CD4-positive, alpha-beta memory T cell (primary cell): ENCODE data around the gene SPATA2. TPM values are rescaled to one million over a fixed set of nuclear protein-coding genes. Genes with fewer than 3 reads are reported as not detected.

Experiments
- CTCF ChIA-PET: fragments of 350-600 bp; sonication (Branson Sonifier 250); formaldehyde crosslinking; loops from one replicate; lab custom pipeline; 2021; ENCODE audit warnings: inconsistent platforms; ENCODE audit not compliant: partially characterized antibody; lab: Charles Lee
- POLR2A ChIA-PET: fragments of 350-600 bp; sonication (Branson Sonifier 250); formaldehyde crosslinking; loops from one replicate; lab custom pipeline; 2021; ENCODE audit not compliant: partially characterized antibody; lab: Charles Lee
- DNase-seq, 5 donors: peaks; one replicate each; pipeline versions ENCODE4 v3.0.0 to v3.0.0-alpha.2; 2020 to 2022; ENCODE audit warnings: mixed read lengths in 1 of 5
- H3K27ac ChIP-seq: one replicate; pipeline ENCODE4 v1.7.0; 2013; ENCODE audit warnings: low read depth, low read length
- H3K27me3 ChIP-seq: 2 replicates; pipeline ENCODE4 v1.7.0; 2013; ENCODE audit warnings: mild to moderate bottlenecking, low read length, moderate library complexity; ENCODE audit not compliant: insufficient read depth
- H3K36me3 ChIP-seq: 2 replicates; pipeline ENCODE4 v1.7.0; 2013; ENCODE audit warnings: mild to moderate bottlenecking, low read length, moderate library complexity; ENCODE audit not compliant: insufficient read depth
- H3K4me1 ChIP-seq: 2 replicates; pipeline ENCODE4 v1.7.0; 2013; ENCODE audit warnings: mild to moderate bottlenecking, low read length, moderate library complexity; ENCODE audit not compliant: insufficient read depth
- H3K4me3 ChIP-seq, 2 donors: one replicate each; pipeline ENCODE4 v1.7.0; 2013; ENCODE audit warnings: low read length in 2 of 2, mild to moderate bottlenecking in 1 of 2
- H3K9me3 ChIP-seq, 2 donors: one replicate each; pipeline ENCODE4 v1.7.0; 2013; ENCODE audit warnings: low read length in 2 of 2, control low read depth in 1 of 2; ENCODE audit not compliant: control insufficient read depth in 1 of 2
- H3K27ac Mint-ChIP-seq, 7 donors: one replicate each; pipeline ENCODE4 v1.8.0; 2020 to 2021; ENCODE audit warnings: mixed read lengths in 7 of 7, mild to moderate bottlenecking in 6 of 7, inconsistent platforms in 3 of 7, moderate library complexity in 3 of 7
- H3K27me3 Mint-ChIP-seq, 2 donors: one replicate each; pipeline ENCODE4 v1.8.0; 2020 to 2021; ENCODE audit warnings: mixed read lengths in 2 of 2
- H3K36me3 Mint-ChIP-seq, 2 donors: one replicate each; pipeline ENCODE4 v1.8.0; 2020 to 2021; ENCODE audit warnings: mixed read lengths in 2 of 2, inconsistent platforms in 1 of 2, mild to moderate bottlenecking in 1 of 2
- H3K4me1 Mint-ChIP-seq, 4 donors: one replicate each; pipeline ENCODE4 v1.8.0; 2020 to 2021; ENCODE audit warnings: mixed read lengths in 4 of 4, mild to moderate bottlenecking in 1 of 4
- H3K4me3 Mint-ChIP-seq, 8 donors: one replicate each; pipeline ENCODE4 v1.8.0; 2020 to 2021; ENCODE audit warnings: mixed read lengths in 8 of 8, mild to moderate bottlenecking in 7 of 8, moderate library complexity in 6 of 8, inconsistent platforms in 3 of 8
- H3K9me3 Mint-ChIP-seq, 8 donors: one replicate each; pipeline ENCODE4 v1.8.0; 2020 to 2021; ENCODE audit warnings: mixed read lengths in 8 of 8, mild to moderate bottlenecking in 5 of 8, inconsistent platforms in 3 of 8, moderate library complexity in 1 of 8
- intact Hi-C: fragments of 100-400 bp; cut with micrococcal nuclease; formaldehyde crosslinking; loops from one replicate; pipeline ENCODE4 v1.15.1; 2023
- polyA plus RNA-seq, 2 donors: library from polyadenylated mRNA; unstranded; fragments of 300-500 nt; fragmentation: Illumina TruSeq; gene quantifications; one replicate each; pipeline ENCODE4 v1.2.3, GENCODE V29; 2021
- total RNA-seq, 2 experiments: library from RNA; stranded (reverse); gene quantifications; one replicate each; pipeline ENCODE4 v1.2.3, GENCODE V29; 2021

The SPATA2 gene
- total and polyA plus RNA-seq, 4 experiments from 2014 or later: 2.6 to 9.3 (median 7.8) TPM

DNA sequence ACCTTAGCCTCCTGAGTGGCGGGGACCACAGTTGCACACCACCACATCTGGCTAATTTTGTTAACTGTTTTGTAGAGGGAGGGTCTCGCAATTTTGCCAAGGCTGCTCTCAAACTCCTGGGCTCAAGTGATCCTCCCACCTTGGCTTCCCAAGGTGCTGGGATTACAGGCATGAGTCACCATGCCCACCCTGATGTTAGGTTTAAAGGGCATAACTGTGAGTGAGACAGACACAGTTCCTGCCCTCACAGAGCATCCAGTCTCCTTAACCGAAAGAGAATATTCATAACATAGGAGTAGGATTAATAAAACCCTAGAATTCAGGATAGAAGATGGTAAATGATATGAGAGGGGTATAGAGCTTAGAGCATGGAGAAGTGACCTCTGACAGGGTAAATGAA, 3.1 kb upstream of the SPATA2 start:
- H3K4me3 Mint-ChIP-seq: no peak overlapping the region
- POLR2A ChIA-PET: no interaction called here

DNA sequence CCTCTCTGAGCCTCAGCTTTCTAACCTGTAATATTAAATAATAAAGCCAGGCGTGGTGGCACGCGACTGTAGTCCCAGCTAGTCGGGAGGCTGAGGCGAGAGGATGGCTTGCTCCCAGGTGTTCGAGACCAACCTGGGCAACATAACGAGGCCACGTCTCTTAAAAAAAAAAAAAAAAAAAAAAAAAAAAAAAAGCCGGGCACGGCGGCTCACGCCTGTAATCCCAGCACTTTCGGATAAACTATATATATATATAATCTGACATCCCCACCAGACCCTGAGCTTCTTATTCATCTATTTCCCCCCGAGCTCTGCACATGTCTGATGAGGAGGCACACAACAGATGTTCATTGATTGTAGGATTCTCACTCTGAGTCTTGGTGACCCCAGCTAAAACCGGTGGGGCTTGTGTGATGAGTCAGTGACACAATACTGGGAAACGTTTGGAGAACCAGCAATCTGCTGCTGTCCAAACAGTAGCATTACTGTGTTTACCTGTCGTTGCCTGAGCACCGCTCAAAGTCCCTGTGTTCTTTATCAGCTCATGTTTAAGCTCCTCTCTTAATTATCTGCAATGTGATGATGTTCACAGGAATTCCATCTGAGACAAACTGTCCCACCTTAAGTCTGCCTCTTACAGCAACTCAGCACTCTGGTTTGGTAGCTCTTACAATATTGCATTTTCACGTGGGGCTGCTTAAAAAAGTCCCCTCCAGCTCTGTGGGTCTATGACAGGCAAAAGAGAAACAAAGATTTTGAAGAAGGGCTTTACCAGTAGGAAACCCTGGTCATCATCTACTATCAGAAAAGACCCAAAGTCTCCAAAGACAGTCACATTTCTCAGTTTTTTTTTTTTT, 1.0 kb upstream of the SPATA2 start:
- CTCF ChIA-PET: interaction anchor here (0.7 to 3.1 kb wide), 7 partner anchors 12 to 269 kb away, joined by 3 to 17 read pairs (median 4); partner anchors contain the start of genes RNF114 and SLC9A8

More for the DNA sequence above, 3.1 kb upstream of the SPATA2 start:
- H3K4me1 Mint-ChIP-seq: peaks cover 15 to 34% (median 23%) of the 10 kb centered on the region in 4 donors
- H3K36me3 ChIP-seq: no peaks in the 10 kb centered on the region
- H3K27me3 ChIP-seq: no peaks in the 10 kb centered on the region
- CTCF ChIA-PET: no interaction called here
- peaks cover 0 to 14% of the 10 kb centered on the region in 2 donors for H3K36me3 Mint-ChIP-seq
- H3K9me3 Mint-ChIP-seq: peaks cover 0 to 3% (median 0%) of the 10 kb centered on the region in 8 donors
- H3K27me3 Mint-ChIP-seq: peaks cover 0 to 2% of the 10 kb centered on the region in 2 donors
- peaks cover 24% of the 10 kb centered on the region for H3K4me1 ChIP-seq
- no peak overlapping the region for H3K4me3 ChIP-seq
- no peak overlapping the region for H3K27ac ChIP-seq
- no peaks in the 10 kb centered on the region for H3K9me3 ChIP-seq
- no peak for DNase-seq
- intact Hi-C loops: loop anchor here (10.0 kb wide), 1 partner anchor 204 kb away; the partner anchor contains the start of gene B4GALT5
- peak overlapping the region in 1 of 7 donors; percentile 30 for H3K27ac Mint-ChIP-seq

DNA sequence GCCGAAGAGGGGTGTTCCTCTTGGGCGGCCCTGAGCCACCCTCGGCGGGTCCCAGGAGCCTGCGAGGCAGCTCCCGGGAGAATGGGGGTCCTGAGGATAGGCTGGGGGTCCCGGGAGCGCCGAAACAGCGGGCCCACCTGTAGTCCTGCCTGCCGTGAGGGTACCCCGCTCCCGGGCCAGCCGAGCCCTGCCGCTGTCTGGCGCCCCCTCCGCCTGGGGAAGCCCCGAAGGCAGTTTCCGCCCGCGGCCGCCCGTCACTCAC, 280 bp downstream of the SPATA2 start:
- no peaks in the 10 kb centered on the region for H3K27me3 ChIP-seq
- ChIA-PET CTCF (interaction anchor here (1.2 to 3.1 kb wide), 5 partner anchors 11 to 69 kb away, joined by 3 to 17 read pairs (median 5); partner anchors contain the start of gene RNF114), POLR2A (interaction anchor here (5.2 kb wide), 1 partner anchor 21 kb away, joined by 48 read pairs; the partner anchor contains the start of gene RNF114)
- intact Hi-C loops: loop anchor here (1.0 to 10.0 kb wide), 6 partner anchors 13 to 637 kb away; partner anchors contain the start of genes B4GALT5, RNF114, SLC9A8 and ZNFX1
- peak overlapping the region; percentile 97 for H3K27ac ChIP-seq
- peak overlapping the region; percentile 85 to 99 for H3K4me3 ChIP-seq
- Mint-ChIP-seq H3K36me3 (peaks cover 0 to 21% of the 10 kb centered on the region in 2 donors), H3K27ac (peak overlapping the region; percentile 95 to 100 (median 100)), H3K4me3 (peak overlapping the region; percentile 82 to 99 (median 99)), H3K27me3 (peaks cover 0 to 2% of the 10 kb centered on the region in 2 donors), H3K9me3 (peaks cover 0 to 3% (median 0%) of the 10 kb centered on the region in 8 donors), H3K4me1 (peaks cover 20 to 47% (median 33%) of the 10 kb centered on the region in 4 donors)
- peaks cover 6% of the 10 kb centered on the region for H3K36me3 ChIP-seq
- H3K4me1 ChIP-seq: peaks cover 24% of the 10 kb centered on the region
- DNase-seq: no peak
- H3K9me3 ChIP-seq: no peaks in the 10 kb centered on the region

More for the DNA sequence above, 1.0 kb upstream of the SPATA2 start:
- Mint-ChIP-seq H3K4me1 (peaks cover 18 to 47% (median 30%) of the 10 kb centered on the region in 4 donors), H3K4me3 (peak overlapping the region; percentile 98 to 99 (median 99)), H3K27ac (peak overlapping the region; percentile 98 to 100 (median 100)), H3K9me3 (peaks cover 0 to 3% (median 0%) of the 10 kb centered on the region in 8 donors), H3K27me3 (peaks cover 0 to 2% of the 10 kb centered on the region in 2 donors), H3K36me3 (peaks cover 0 to 16% of the 10 kb centered on the region in 2 donors)
- H3K27me3 ChIP-seq: no peaks in the 10 kb centered on the region
- peaks cover 24% of the 10 kb centered on the region for H3K4me1 ChIP-seq
- POLR2A ChIA-PET: interaction anchor here (0.6 to 5.2 kb wide), 4 partner anchors 9 to 103 kb away, joined by 3 to 48 read pairs (median 3); partner anchors contain the start of genes RNF114 and SLC9A8
- no peak for DNase-seq
- peak overlapping the region; percentile 85 to 99 for H3K4me3 ChIP-seq
- peak overlapping the region; percentile 97 for H3K27ac ChIP-seq
- no peaks in the 10 kb centered on the region for H3K36me3 ChIP-seq
- intact Hi-C loops: loop anchor here (10.0 kb wide), 1 partner anchor 202 kb away; the partner anchor contains the start of gene B4GALT5
- H3K9me3 ChIP-seq: no peaks in the 10 kb centered on the region

DNA sequence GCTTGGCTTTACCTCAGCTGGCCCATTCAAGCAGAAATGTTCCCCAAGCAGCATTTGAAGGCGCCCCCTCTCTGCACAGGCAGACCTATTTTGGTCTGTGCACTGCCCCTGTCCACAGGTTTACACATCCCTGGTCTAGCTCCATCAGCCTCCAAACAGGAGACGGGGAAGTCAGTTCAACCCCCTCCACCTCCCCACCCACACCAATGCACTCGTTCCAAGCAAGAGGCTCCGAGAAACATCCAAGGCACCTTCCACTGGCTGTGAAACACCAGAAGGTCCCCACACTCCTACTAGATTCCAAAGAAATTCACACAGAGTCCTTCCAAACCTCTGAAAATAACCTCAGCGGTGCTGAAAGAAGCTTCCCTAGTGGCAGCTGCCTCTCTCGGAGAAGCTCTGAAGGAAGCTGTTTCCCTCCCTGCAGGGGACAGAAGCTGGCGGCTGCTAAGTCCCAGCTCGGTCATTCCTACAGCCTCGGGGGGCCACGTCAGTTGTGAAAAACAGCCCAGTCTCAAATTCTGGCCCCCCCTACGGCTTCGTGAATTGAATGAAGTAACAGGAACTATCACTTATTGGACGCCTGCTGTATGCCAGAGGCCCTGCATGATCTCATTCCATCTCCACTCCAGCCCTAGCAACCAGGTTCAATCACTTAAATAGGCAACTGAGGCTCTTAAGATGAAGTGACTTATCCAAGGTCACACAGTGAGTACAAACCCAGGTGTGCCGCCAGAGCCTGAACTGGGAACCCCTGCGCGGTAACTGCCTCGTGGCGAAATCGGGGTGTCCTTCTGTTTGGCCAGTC, 815 bp downstream of the SPATA2 start:
- H3K4me3 ChIP-seq: peak overlapping the region; percentile 85 to 99
- Mint-ChIP-seq H3K36me3 (peaks cover 3 to 24% of the 10 kb centered on the region in 2 donors), H3K27ac (peak overlapping the region; percentile 95 to 100 (median 100)), H3K4me1 (peaks cover 20 to 47% (median 33%) of the 10 kb centered on the region in 4 donors), H3K27me3 (peaks cover 0 to 2% of the 10 kb centered on the region in 2 donors), H3K9me3 (peaks cover 0 to 3% (median 0%) of the 10 kb centered on the region in 8 donors), H3K4me3 (peak overlapping the region; percentile 82 to 99 (median 99))
- H3K4me1 ChIP-seq: peaks cover 24% of the 10 kb centered on the region
- peaks cover 11% of the 10 kb centered on the region for H3K36me3 ChIP-seq
- peak in 4 of 5 donors; percentile 8 to 65 (median 22) for DNase-seq
- no peaks in the 10 kb centered on the region for H3K27me3 ChIP-seq
- intact Hi-C loops: loop anchor here (1.0 to 10.0 kb wide), 6 partner anchors 14 to 636 kb away; partner anchors contain the start of genes B4GALT5, RNF114, SLC9A8 and ZNFX1
- H3K9me3 ChIP-seq: no peaks in the 10 kb centered on the region
- ChIA-PET POLR2A (interaction anchor here (0.9 to 5.2 kb wide), 2 partner anchors 22 to 733 kb away, joined by 3 to 48 read pairs; partner anchors contain the start of gene RNF114), CTCF (interaction anchor here (0.6 to 3.1 kb wide), 6 partner anchors 10 to 69 kb away, joined by 3 to 17 read pairs (median 4); partner anchors contain the start of gene RNF114)
- H3K27ac ChIP-seq: peak overlapping the region; percentile 97

DNA sequence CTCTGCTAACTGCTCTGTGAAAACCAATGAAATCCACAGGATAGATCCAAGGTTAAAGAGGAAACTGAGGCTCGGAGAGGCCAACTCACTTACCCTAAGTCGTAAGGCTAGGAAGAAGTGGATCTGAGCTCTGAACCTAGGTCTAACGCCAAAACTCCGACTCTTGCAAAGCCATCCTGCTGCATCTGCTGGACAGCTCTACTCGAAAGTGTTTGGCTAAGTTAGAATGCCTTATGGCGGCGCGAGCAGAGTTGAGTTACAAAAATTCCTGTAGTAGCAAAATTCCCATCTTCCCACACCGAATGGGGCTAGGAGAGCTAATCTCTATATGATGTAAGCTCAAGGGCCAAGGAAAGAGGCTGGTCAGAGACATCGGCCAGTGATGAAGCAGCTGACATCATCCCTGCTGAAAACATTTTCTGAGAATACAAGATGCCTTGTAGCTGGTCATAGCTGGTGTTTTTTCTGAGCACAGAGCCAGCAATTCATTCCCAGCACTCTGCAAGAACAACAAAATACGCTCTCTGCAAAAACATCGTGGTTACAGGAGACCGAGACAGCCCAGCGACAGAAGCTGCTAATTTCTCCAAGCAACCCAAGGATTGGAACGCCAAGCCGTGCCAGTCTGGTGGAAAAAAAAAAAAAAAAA, 1.8 kb downstream of the SPATA2 start:
- Histone ChIP-seq H3K4me3 (no peak overlapping the region), H3K27ac (no peak overlapping the region), H3K27me3 (no peaks in the 10 kb centered on the region), H3K36me3 (peaks cover 13% of the 10 kb centered on the region), H3K9me3 (no peaks in the 10 kb centered on the region), H3K4me1 (peaks cover 24% of the 10 kb centered on the region)
- Mint-ChIP-seq H3K27me3 (no peaks in the 10 kb centered on the region), H3K27ac (peak overlapping the region; percentile 95 to 100 (median 100)), H3K4me1 (peaks cover 20 to 47% (median 34%) of the 10 kb centered on the region in 4 donors), H3K9me3 (peaks cover 0 to 3% (median 0%) of the 10 kb centered on the region in 8 donors), H3K4me3 (peak overlapping the region; percentile 42 to 99 (median 98)), H3K36me3 (peaks cover 4 to 26% of the 10 kb centered on the region in 2 donors)
- DNase-seq: no peak
- POLR2A ChIA-PET: interaction anchor here (0.9 to 5.2 kb wide), 2 partner anchors 23 to 732 kb away, joined by 3 to 48 read pairs; partner anchors contain the start of gene RNF114
- intact Hi-C loops: loop anchor here (10.0 kb wide), 1 partner anchor 199 kb away; the partner anchor contains the start of gene B4GALT5
- CTCF ChIA-PET: interaction anchor here (0.9 to 3.1 kb wide), 7 partner anchors 10 to 68 kb away, joined by 3 to 17 read pairs (median 4); partner anchors contain the start of gene RNF114

DNA sequence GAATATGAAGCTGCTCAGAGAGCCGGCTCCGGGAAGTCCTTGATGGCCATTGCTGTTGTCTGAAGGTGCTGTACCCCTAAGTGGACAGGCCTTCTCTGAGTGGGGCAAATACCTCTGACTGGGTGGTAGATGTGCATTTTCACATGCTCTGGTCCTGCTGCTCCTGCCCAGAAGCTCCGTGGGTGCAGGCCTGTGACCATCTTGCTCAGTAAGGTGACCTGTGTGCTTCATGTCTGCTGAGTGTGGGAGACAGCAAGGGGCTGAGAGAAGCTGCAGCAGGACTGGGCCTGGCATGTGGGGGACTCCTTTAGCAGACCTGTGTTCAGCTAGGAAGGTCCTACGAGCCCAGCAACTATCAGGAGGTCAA, 5.0 kb downstream of the SPATA2 start:
- H3K4me1 ChIP-seq: peaks cover 14% of the 10 kb centered on the region
- peaks cover 33% of the 10 kb centered on the region for H3K36me3 ChIP-seq
- Mint-ChIP-seq H3K27ac (peak overlapping the region in 3 of 7 donors; percentile 19 to 58 (median 48)), H3K9me3 (no peaks in the 10 kb centered on the region), H3K4me3 (no peak overlapping the region), H3K4me1 (peaks cover 12 to 36% (median 23%) of the 10 kb centered on the region in 4 donors), H3K36me3 (peaks cover 17 to 41% of the 10 kb centered on the region in 2 donors), H3K27me3 (no peaks in the 10 kb centered on the region)
- H3K9me3 ChIP-seq: no peaks in the 10 kb centered on the region
- intact Hi-C loops: loop anchor here (10.0 kb wide), 1 partner anchor 196 kb away; the partner anchor contains the start of gene B4GALT5
- no peak for DNase-seq
- no peak overlapping the region for H3K4me3 ChIP-seq
- H3K27ac ChIP-seq: no peak overlapping the region
- CTCF ChIA-PET: no interaction called here
- POLR2A ChIA-PET: interaction anchor here (0.5 kb wide), 1 partner anchor 802 kb away, joined by 3 read pairs; no protein-coding TSS in a partner anchor
- no peaks in the 10 kb centered on the region for H3K27me3 ChIP-seq
